Medulla oblongata (tissue), 1 donor: Measurements from ENCODE around the gene E2F6.
"Not testable (repeated sequence)": the region's sequence is repeated elsewhere in the genome, so short reads cannot be mapped to it uniquely, and the experiment has no call there.

Experiments
- DNase-seq: peaks from one replicate; pipeline ENCODE4 v3.0.0-alpha.2; 2015; ENCODE audit errors: extremely low spot score

The E2F6 gene

DNA sequence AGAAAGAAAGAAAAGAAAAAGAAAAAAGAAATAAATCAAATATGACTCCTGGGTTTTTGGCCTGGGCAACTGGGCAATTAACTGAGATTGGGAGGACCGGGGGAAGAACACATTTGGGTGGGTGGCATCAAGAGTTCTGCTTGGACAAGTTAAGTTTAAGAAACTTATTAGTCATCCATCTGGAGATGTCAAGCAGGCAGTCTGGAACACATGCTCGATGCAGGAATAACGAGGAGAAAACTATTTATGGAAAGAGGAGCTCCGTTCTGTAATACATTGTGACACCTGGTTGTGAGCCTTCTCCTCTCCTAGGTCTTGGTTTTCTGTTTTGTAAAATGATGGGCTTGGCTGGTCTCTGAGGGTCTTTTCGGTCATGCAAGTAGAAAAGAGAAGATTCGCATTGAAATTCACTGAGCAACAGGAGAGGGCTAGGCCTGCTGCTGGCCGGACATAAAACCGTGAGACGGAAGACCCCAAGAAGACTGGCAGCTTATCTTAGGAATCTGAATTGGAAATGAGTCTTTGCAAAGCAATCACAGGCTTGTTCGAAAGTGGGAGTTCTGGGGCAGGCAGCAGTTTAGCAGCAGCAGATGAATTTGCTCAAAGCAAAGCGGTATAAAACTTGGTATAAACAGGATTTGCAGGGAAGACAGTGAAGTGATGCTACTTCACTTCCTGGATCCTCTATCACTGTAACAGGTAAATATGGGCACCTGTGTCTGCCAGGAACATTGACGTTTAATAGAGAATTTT is 51.4 kb downstream of the E2F6 start:
- DNase-seq: no peak

GRCh38 chr2:11412449-11412810 is 53.5 kb downstream of the E2F6 start:
- no peak for DNase-seq

- peak; percentile 73 for DNase-seq
Observed at GRCh38 chr2:11411768-11412448, 54.1 kb downstream of the E2F6 start.

DNA sequence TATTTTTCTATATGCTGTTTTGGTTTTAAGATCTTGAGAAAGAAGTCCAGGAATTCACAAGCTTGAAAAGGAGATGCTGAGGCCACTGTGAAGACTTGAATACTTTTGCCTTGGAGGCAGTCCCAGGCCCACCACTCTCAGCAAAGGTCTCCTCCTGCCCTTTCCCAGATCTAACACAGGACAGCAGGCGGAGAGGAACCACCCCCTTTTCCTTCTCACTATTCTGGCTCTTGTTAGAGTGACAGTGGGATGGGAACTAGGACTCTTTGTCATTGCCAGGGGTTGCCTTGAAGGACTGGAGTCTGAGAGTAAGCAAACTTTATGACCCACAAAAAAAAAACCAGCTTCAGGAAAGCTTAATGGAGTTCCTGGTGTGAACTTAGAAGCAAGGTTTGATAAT is 54.7 kb downstream of the E2F6 start:
- no peak for DNase-seq

- DNase-seq: no peak
Observed at GRCh38 chr2:11410101-11410500, 55.9 kb downstream of the E2F6 start.

DNA sequence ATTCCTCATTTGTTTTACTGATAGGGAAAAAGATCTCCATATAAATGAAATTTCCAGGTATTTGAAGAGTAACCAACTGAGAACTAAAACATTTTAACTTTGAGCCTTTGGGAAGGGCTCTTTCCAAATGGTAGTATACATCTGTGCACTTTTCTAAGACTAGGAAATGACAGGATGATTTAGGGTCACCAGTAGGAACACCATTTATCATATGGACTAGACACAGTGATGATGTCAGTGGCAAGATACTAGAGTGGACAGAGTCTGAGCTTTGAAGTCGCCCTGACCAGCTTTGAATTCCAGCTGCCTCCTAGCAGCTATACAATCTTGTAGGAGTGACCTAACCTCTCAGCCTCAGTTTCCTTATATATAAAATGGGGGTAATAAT is 56.4 kb downstream of the E2F6 start:
- DNase-seq: no peak

- no peak for DNase-seq
Observed at GRCh38 chr2:11408959-11409571, 56.9 kb downstream of the E2F6 start.

DNA sequence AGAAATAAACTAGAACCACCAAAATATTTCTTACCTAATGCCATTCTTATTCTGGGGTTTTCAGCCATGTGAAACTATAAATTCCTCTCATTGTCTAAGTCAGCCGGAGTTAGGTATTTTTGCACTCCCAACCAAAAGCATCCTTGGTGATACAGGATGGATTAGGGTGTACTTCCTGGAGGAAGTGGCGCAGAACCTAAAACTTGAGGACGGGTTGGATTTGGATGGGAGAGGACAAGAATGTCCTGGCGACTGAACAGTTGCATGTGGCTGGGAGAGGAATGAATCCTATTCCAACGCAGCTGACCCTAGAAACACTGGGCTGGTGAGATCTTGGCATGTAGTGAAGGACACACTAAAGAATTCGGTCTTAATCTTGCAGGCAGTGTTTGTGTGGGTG is 58.5 kb downstream of the E2F6 start:
- DNase-seq: no peak

DNA sequence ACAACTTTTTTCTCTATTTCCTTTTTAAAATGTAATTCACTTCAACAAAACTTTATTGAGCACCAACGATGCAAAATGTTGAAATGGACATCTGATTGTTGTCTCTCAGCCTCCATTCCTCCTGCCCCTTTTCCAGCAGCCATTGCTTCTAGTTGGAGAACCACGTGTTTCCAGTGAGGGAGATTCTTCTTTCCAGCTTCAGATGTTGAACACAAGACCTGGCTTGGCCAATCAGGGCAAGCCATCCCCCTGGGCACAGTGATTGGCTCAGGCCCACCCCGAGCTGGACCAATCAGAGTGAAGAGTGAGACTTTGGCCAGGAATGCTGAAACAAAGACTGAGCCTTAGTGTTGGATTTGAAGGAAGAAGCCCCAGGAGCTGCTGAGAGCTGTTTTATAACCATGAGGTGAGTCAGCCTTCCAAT is 59.0 kb downstream of the E2F6 start:
- no peak for DNase-seq

- no peak for DNase-seq
Observed at GRCh38 chr2:11406267-11406957, 59.5 kb downstream of the E2F6 start.

DNA sequence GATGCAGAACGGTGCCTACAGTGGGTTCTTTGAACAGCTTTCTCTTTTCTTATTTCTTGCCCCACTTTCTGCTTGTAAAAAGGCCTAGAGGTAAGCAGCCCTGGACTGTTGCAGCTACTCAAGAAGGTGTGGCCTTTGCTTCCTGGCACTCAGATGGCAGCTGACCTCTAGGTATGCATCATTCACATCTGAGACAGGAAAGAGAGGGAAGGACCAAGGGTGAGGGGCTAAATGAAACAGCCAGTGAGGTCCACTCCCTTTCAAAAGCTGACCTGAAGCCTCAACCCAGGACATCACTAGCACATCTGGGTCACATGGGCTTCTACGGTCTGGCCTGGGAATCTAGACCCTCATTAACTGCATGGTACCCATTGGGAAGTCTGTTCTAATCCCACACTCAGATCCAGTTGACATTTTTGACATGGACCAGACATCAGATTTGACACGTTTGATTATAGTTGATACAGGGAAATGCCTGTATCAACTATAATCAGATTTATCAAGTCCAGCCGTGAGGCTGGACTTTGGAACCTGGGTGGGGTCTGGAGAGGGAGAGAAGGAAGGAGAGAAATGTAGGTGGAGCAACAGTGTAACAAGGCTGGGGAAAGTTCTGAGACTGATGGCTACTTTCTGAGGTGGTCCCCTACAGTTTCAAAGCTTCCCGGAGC is 60.2 kb downstream of the E2F6 start:
- no peak for DNase-seq

DNA sequence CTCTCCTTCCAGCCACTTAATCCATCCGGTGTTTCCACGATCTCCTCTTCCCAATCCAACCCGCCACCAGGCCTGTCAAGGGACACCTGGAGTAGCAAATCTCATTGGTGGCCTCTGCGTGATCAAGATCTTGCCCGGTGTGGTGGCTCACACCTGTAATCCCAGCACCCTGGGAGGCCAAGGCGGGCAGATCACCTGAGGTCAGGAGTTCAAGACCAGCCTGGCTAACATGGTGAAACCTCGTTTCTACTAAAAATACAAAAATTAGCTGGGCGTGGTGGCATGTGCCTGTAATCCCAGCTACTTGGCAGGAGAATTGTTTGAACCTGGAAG is 60.9 kb downstream of the E2F6 start:
- not testable (repeated sequence) for DNase-seq

DNA sequence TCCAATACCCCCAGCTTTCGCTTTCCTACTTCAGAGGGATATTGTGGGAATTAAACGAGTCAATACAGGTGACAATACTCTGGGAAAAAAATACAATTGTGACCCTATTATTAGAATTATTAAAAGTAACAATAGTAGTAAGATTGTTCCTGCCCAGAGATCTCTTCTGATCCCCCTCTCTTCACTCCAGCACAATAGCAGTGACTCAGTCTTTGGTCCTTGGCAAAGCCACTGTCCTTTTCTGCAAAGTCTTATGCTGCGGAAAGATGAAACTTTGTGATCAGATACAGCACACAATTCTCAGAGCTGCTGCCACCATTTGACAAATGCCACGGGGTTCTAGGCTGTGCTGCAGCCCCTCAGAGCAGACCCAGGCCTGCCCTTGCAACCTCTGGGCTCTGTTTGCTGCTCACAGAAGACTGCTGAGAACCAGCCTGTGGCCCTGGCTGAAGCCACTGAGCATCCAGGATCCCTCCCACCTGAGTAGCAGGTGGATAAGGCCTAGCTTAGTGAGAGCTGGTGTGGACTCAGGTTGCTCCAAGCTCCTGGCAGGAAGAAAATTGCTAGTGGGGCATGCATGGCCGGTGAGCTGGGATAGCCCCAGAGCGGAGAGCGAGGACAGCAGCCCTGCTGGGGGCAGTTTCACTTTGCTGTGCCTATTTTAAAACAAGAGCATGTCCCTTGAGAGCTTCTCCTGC is 61.4 kb downstream of the E2F6 start:
- no peak for DNase-seq

DNA sequence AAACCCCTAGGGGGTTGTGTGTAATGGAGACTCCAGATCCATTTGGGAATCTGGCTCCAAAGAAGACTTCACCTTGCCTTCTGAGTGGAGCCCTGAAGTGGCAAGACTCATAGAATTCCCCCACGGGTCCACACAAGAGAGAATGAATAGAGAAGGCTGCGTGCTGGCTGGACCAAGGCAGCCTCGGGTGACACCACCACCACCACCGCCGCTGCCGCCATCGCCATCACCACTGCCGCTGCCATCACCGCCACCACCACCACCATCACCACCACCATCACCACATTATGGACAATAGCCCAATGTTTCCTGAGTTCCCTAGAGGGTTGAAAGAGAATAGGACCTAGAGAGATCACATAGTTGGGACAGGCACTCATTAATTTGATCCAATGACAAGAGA is 63.5 kb downstream of the E2F6 start:
- no peak for DNase-seq

DNA sequence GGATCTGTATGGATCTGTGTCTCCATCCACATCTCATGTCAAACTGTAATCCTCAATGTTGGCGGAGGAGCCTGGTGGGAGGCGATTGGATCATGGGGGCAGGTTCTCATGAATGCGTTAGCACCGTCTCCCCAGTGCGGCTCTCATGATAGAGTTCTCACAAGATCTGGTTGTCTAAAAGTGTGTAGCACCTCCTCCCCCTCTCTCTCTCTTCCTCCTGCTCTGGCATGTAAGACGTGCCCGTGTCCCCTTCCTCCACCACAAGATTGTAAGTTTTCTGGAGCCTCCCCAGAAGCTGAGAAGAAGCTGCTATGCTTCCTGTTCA is 66.6 kb downstream of the E2F6 start:
- no peak for DNase-seq

- DNase-seq: no peak
Observed at GRCh38 chr2:11398750-11399437, 67.1 kb downstream of the E2F6 start.

GRCh38 chr2:11397513-11397912 is 68.4 kb downstream of the E2F6 start:
- DNase-seq: no peak

GRCh38 chr2:11396467-11397445 is 69.2 kb downstream of the E2F6 start:
- no peak for DNase-seq

- no peak for DNase-seq
Observed at GRCh38 chr2:11396021-11396420, 69.9 kb downstream of the E2F6 start.

GRCh38 chr2:11395389-11395788 is 70.6 kb downstream of the E2F6 start:
- DNase-seq: no peak
